ENCODE measurements around the gene RUVBL1. TPM values are rescaled to one million over a fixed set of nuclear protein-coding genes. Genes with fewer than 3 reads are reported as not detected.

RUVBL1 gene
- polyA plus RNA-seq, 1 donor: 67.2 TPM

DNA sequence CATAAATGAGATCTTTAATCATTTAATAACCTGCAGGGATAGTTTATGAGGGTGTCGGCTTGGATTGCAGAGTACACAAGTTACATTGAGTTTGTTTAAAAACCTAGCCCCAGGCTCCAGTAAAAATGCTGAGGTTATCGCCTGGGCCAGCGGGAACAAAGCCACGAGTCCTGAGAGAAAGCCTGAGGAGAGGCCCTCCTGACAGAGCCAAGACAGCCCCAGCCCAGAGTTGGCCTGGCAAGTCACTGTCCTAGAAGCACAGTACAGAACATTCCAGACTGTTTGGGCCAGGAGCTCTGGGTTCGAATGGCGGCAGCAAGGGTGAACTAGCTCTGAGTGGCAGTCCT lies 39.0 kb downstream of the RUVBL1 start:
- no peak for DNase-seq

GRCh38 chr3:128083980-128084674 lies 39.5 kb downstream of the RUVBL1 start:
- no peak for DNase-seq

GRCh38 chr3:128083396-128083795 lies 40.2 kb downstream of the RUVBL1 start:
- DNase-seq: no peak

DNA sequence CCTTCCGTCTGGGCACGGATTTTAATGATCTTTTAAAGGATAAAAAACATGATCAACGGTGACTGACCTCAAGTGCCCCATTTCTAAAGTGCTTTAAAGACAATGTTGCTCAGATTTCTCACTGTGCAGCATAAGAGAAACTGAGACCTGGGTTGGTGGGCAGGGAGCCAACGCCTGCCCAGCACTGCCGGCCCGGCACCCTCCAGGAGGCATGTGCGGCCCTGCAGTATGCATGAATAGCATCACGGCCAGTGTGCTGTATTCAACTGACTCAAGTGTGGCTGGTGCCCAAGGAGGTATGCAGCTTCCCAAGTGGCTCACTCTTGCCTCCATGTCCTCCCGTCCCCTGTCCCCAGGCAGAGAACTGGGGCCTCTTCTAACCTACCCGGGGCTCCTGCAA lies 41.1 kb downstream of the RUVBL1 start:
- DNase-seq: no peak

DNA sequence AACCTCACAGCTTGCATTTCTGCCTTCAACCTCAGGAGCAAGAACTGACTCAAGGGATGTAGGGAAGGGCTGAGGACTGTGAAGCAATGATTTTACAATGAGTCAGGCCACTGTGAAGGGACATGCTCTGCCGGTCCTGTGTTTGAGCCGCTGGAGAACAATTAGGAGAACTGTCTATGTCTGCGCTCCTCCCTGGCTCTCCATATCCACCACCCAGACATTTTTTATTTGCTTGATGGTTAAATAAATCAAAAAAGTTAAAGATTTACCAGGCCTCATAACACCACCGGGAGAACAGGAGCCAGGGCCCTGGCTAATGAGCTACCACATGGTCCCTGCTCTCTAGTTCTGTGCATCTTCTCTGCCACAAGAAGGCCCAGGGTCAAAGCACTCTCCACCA lies 41.8 kb downstream of the RUVBL1 start:
- DNase-seq: no peak

DNA sequence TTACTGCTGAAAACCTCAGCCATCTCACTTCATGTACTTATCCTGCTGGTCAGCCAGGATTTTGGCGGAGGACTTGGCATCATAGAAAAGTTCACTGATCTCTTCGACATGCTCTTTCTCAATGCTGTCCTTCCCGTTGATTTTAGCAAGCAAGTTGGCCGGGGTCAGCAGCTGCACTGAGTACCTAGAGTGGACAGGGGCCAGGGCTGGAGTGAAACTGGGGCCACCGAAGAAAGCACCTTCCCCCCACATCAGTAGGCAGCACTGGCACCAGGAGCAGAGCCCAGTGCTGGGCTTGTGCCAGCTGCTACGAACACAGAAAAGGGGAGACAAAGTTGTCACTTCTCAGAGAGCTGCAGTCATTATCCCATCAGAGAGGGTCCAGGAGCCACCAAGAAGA lies 42.4 kb downstream of the RUVBL1 start:
- no peak for DNase-seq

GRCh38 chr3:128080323-128081080 lies 43.1 kb downstream of the RUVBL1 start:
- no peak for DNase-seq

GRCh38 chr3:128079823-128080222 lies 43.8 kb downstream of the RUVBL1 start:
- DNase-seq: no peak

DNA sequence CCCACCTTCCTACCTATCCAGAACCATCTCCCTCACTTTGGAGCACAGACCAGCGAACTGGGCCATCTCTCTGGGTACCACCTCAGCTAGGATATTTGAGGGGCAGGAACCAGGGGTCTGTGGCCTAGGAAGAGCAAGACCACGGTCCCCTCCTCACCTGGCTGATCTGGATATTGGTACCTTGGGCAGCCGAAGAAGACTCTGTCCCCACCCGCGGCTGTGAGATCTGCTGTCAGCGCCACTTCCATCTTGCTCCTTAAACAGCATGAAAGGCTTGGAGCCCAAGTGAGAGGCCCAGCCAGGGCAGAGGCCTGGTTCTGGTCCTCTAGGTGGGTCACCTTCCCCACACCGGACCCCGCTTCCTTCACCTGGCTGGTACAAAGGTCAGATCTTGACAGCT lies 44.7 kb downstream of the RUVBL1 start:
- DNase-seq: no peak

DNA sequence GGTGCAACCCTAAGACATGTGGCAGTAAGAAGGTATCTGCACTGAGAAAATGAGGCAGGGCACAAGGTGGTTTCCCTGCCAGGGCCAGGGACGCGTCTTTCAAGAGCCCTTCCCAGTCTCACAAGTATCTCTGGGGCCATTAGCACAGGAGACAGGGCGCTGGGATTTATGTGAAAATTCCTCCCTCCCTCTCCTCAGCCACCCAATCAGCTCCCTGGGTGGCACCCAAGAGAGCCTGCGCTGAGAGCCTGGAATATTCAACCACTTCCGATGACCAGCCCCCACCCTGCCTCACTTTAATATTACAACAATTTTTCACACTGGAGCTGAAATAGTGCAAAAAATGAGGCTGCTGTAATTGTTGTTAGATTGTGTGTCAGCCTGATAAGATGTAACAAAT lies 45.3 kb downstream of the RUVBL1 start:
- no peak for DNase-seq

DNA sequence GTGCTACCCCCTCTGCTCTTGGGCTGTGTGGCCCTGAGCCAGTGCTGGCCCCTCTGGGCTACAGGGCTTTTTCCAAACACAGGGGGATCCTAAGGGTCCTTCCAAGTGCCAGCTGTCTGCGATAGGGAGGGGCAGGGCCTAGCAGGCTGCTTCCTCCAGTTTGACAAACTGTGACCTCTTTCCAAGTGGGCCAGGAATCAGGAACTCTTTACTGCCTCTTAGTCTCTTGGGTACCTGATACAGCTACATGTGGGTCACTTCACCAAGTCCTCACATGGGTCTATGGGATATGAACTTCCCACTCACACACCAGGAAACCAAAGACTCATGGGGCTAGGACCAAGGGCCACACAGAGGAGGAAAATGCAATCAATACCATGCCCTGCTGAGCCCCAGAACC lies 45.9 kb downstream of the RUVBL1 start:
- DNase-seq: no peak

DNA sequence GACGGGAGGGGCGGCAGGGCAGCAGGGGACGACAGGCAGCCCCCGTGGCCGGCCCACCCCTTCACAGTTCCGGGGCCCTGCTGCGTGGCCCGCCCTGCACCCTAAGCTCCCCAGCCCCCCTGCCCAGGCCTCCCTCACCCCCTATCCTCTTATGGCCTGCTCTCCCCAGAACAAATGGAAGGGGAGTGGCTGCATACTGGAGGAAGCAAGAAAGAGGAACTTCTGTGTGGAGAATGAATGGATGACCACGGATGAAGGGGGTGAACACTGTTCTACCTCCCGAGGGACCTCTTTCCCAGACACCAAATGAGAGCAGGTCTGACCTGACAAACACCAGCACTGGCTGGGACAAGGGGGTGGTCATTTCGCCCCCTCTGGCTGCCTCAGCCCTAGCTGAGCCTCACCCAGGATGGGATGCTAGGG lies 46.4 kb downstream of the RUVBL1 start:
- peak; percentile 6 for DNase-seq

GRCh38 chr3:128076483-128077201 lies 47.0 kb downstream of the RUVBL1 start:
- no peak for DNase-seq

DNA sequence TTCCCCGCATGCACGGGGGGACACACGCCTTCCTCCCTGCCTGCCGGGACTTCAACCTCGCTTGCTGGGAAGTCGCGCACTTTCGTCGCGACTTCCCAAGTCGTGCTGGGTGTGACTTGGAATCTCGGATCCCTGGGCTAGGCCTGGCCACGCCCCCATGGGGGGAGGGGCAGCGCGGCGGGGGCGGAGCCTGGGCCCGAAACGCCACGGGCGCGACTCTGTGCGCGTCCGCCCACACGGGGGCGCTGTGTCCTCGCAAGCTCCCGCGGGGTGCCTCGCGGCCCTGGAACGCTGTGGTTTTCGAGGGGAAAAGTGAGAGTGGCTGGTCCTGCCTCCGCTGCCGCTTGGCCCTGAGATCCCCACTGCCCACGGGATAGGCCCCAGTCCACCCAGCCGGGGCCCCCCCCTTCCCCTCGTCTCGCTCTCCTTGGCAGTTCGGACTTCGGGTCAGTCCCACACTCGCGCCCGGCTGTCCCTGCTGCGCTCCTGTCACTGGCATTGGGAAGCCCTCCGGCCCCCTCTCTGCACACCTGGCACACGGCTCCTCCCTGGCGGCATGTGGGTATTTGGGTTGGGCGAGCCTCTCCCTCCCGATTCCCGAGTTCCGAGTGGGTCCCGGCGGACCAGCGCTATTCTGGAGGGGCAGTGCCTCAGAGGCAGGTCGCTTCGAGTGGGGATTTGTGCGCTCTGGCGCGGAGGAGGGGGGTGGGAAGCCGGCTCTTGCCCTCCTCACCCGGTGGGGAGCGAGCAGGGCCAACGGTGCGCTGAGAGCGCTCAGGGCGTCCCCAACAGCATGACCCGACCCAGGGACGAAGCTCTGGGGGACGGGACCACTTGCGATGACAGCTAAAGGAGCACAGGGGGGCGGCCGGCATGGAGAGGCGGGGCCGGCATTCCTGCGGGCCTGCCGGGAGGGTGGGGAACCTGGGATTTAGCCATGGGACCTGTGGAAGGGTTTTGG lies 47.8 kb downstream of the RUVBL1 start:
- peak; percentile 86 for DNase-seq

DNA sequence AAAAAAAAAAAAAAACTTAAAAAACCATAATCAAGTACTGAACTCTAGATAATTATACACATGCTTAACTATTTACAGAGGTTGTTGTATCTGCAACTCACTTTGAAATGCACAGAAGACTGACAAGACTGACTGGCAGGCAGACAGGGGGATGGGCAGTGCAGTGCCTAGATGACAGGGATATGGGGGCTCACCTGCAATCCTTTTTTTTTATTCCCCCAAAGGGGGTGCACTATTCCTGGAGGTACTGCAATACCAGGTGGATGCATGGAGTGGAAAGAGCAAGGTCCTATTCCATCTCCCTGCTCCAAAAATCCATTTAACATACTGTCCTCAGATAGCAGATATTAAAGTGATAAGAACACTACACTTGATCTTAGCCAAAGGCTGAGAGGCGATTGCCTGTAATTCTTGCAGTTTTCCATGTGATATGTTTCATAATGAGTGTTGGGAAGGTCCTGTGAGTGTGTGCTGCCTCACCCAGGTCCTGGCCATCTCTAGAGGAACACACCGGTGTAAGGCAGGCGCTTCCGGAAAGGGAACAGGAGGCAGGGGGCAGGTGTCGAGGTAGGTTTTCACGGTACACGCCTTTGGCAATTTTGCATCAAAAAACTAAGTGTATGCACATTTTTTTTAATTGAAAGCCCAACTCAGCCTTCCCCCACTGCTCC lies 48.6 kb downstream of the RUVBL1 start:
- no peak for DNase-seq

DNA sequence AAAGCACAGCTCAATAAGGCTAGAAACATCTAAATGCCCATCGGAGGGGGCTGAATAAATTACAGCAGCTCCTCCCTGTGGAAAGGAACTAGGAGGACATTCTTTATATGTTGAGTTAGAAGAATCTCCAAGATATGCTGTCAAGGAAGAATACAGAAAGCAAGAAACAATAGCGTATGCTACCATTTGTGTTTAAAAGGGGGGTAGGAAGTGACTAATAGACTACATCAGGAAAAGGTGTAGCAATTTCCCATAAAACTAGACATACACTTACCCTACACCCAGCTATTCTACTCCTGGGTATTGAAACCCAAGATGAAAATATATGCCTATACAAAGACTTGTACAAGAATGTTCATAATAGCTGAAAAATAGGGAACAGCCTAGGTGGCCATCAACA lies 49.8 kb downstream of the RUVBL1 start:
- no peak for DNase-seq

DNA sequence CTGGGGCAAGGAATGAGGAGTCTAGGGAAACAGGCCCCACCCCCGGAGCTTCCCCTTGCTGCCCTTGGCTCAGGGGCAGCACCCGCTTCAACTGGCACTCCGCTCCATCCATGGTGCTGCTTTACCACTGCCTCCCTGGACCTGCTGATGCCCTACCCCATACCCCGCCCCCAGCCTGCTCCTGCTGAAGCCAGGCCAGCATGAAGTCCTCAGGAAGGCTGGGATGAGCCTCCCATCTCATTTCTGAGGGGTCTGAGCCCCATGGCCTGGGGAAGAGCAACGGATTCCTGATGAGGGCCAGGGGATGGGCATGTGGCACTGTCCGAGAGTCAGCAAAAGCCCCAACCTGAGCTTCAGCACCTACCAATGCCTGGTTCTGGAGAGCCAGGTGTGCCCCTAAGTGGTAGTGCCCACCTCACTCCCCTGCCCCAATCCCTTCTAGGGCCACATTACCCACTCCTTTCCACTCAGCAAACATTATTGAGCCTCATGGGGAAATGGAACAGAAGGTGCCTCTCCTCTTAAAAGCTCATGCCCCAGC lies 50.4 kb downstream of the RUVBL1 start:
- DNase-seq: no peak

DNA sequence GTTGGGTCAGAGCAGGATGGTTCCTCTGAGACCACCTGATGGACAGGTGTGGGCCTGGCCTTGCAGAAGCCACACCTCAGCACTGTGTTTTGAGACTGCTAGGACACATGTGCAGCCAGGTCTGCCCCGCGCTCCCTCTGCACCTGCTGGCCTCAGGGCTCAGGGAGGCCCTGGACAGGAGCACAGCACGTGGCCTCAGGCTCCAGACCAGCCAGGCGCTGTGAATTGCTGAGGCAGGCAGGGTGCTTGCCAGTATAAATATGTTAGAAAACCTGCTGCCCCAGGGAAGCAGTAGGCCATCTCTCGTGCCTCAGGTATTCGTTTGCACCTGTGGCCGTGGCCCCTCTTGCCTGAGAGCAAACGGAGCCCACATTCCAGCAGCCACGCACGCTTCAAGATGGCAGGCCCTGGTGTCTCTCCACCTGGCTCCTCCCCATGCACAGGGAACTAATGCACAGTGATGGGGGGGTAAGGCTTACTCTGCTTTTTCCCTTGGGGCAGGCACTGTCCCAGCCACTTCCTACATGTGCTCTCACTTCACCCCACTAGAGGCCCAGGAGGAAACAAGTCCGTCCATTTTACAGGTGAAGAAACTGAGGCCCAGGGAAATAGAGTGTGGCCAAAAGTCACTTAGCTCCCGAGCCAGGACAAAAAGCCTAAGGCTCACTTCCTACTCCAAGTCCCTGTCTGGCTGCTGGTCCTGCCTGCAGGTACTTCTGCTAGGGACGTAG lies 51.0 kb downstream of the RUVBL1 start:
- DNase-seq: no peak

DNA sequence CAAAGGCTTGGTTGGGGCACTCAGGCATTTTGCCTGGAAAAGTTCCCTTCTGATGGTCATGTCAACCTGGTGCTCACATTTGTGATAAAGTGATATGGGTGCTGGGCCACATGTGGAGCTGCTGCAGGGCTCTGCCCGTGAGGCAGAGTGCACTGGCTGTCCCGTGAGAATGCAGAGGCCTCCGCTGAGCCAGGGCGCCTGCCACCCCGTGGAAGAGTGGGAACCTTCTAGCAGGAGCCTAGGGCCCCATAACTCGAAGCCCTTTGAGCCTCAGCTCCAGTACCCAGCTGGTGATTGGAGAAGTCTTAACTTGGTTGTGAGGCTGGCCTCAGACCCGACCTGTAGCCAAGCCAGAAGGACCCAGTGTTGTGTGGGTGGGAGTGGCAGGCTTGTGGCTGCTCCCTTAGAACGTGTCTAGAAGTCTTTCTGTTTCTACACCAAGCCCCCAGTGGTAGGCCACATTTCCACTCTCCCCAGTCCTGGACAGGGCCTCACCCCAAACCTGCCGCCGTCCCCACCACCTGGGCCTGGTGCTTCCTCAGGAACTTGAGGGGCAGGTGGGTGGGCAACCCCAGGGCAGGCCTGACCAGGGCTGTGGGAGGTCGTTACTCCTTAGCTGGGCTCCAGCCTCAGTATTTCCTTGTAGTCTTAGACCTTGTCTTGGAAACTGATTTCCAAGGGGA lies 51.7 kb downstream of the RUVBL1 start:
- DNase-seq: no peak
